ENCODE results near the gene C19orf33. TPM values are rescaled to one million over a fixed set of nuclear protein-coding genes. Genes with fewer than 3 reads are reported as not detected.

C19orf33 gene
- total and polyA plus RNA-seq, 9 of the 15 experiments (the other 6 are each of a cell fraction or from before 2014, with no cell fraction given): 3.2 TPM; not detected in 8

DNA sequence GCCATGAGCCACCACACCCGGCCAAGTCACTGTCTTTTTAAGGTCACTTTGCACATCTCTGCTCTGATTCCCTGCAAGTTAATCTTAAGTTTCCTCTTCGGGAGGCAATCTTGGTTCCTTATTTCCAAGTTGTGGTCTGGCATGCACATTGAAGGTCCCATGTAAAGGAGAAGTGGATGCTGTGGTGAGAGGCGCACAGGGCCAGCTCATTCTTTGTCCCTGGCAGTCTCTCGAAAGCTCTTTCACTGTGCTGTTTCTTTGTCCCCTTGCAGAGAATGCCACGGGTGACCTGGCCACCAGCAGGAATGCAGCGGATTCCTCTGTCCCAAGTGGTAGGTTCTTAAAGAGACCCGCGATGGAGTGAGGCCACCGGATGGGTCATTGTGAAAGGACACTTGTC, 16.4 kb upstream of the C19orf33 start:
- H3K27me3 ChIP-seq (ENCODE audit: control insufficient read depth in 2 of 2, insufficient read depth in 2 of 2, low read length in 2 of 2): no peaks in the 10 kb centered on the region
- H3K9me3 ChIP-seq (replicated peaks; ENCODE audit: control insufficient read depth, insufficient read depth, low read depth, low read length): no peaks in the 10 kb centered on the region
- no peaks in the 10 kb centered on the region for H3K79me2 ChIP-seq (ENCODE audit: control insufficient read depth, insufficient read depth, low read length)
- 63% methylated on average over 9 of the region's 9 CpGs for WGBS (ENCODE audit: insufficient coverage, low coverage, missing lambda C conversion rate)
- H3K36me3 ChIP-seq (ENCODE audit: control insufficient read depth, insufficient read depth, low read length): no peaks in the 10 kb centered on the region
- no peaks in the 10 kb centered on the region for H3K9me1 ChIP-seq (ENCODE audit: control insufficient read depth, insufficient read depth, low read length)
- no peaks in the 10 kb centered on the region for H4K20me1 ChIP-seq (replicated peaks; ENCODE audit: control insufficient read depth, insufficient read depth, low read length)
- TF ChIP-seq, protein P1, sequence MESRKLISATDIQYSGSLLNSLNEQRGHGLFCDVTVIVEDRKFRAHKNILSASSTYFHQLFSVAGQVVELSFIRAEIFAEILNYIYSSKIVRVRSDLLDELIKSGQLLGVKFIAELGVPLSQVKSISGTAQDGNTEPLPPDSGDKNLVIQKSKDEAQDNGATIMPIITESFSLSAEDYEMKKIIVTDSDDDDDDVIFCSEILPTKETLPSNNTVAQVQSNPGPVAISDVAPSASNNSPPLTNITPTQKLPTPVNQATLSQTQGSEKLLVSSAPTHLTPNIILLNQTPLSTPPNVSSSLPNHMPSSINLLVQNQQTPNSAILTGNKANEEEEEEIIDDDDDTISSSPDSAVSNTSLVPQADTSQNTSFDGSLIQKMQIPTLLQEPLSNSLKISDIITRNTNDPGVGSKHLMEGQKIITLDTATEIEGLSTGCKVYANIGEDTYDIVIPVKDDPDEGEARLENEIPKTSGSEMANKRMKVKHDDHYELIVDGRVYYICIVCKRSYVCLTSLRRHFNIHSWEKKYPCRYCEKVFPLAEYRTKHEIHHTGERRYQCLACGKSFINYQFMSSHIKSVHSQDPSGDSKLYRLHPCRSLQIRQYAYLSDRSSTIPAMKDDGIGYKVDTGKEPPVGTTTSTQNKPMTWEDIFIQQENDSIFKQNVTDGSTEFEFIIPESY (CRISPR knock-in tag; IDR thresholded peaks at IDR 0.05): peak; percentile 52; the same call in 1 of the 2 replicates
- TF ChIP-seq CCNT2 (IDR thresholded peaks at IDR 0.05; ENCODE audit: borderline replicate concordance, extremely low read depth, insufficient read length, low read depth, low read length): no peak
- TF ChIP-seq SPI1 (IDR thresholded peaks at IDR 0.05; ENCODE audit: borderline replicate concordance, low read depth, low read length): peak; percentile 53; the same call in 1 of the 2 replicates
- peaks cover 2 to 31% of the 10 kb centered on the region in 2 experiments; a peak in 3 of 5 replicates for H3K4me1 ChIP-seq (replicated peaks in 1 of 2; ENCODE audit: control insufficient read depth in 2 of 2, insufficient read depth in 2 of 2, low read length in 2 of 2)
- intact Hi-C loops (cut with micrococcal nuclease): no loop called here
- in situ Hi-C loops (cut with MboI): no loop called here
- H3K4me2 ChIP-seq (ENCODE audit: insufficient read depth, low read length): no peak overlapping the region
- DNase-seq (ENCODE audit: extremely low read depth in 1 of 4, low spot score in 3 of 4) (no peak), ATAC-seq (no peak), FAIRE-seq (peak; percentile 42)
- ChIA-PET POLR2A (interaction anchor here (1.5 to 1.9 kb wide), 2 partner anchors 10 to 15 kb away, joined by 5 to 7 read pairs; no protein-coding TSS in a partner anchor), CTCF (ENCODE audit: low intra/inter-chr PET ratio) (no interaction called here)
- H3K9ac ChIP-seq (ENCODE audit: insufficient read depth in 1 of 2, low read depth in 2 of 2, low read length in 2 of 2): no peak overlapping the region
- no peak overlapping the region for H2AFZ ChIP-seq (ENCODE audit: low read depth, low read length)
- H3K27ac ChIP-seq (ENCODE audit: extremely low read depth, low read depth, low read length): no peak overlapping the region
- BruUV-seq (replicated peaks): no TSS peak
- no peak overlapping the region for H3K4me3 ChIP-seq

All from K562 (cell line).